SHP77 (cell line): Measurements from ENCODE around the gene CLIP2.
"Not testable (repeated sequence)": the region's sequence is repeated elsewhere in the genome, so short reads cannot be mapped to it uniquely, and the experiment has no call there.

Experiments used
- DNase-seq, 2 experiments: peaks; one replicate each; lab custom pipeline; 2025; lab: John Stamatoyannopoulos, UW

The CLIP2 gene

GRCh38 chr7:74297516-74298233, 8.5 kb downstream of the CLIP2 start:
- DNase-seq: no peak

GRCh38 chr7:74299401-74299800, 10.2 kb downstream of the CLIP2 start:
- no peak for DNase-seq

- DNase-seq: no peak
Measured at GRCh38 chr7:74300926-74301325, 11.7 kb downstream of the CLIP2 start.

GRCh38 chr7:74302745-74303221, 13.6 kb downstream of the CLIP2 start:
- DNase-seq: no peak

- no peak for DNase-seq
Measured at GRCh38 chr7:74304550-74304949, 15.3 kb downstream of the CLIP2 start.

- no peak for DNase-seq
Measured at GRCh38 chr7:74306004-74306729, 17.0 kb downstream of the CLIP2 start.

GRCh38 chr7:74306730-74307469, 17.7 kb downstream of the CLIP2 start:
- no peak for DNase-seq

GRCh38 chr7:74307738-74308505, 18.7 kb downstream of the CLIP2 start:
- DNase-seq: no peak

GRCh38 chr7:74309181-74309580, 20.0 kb downstream of the CLIP2 start:
- DNase-seq: no peak

- DNase-seq: no peak
Measured at GRCh38 chr7:74311305-74311744, 22.1 kb downstream of the CLIP2 start.

- no peak for DNase-seq
Measured at GRCh38 chr7:74312418-74313028, 23.3 kb downstream of the CLIP2 start.

GRCh38 chr7:74315891-74316290, 26.7 kb downstream of the CLIP2 start:
- not testable (repeated sequence) for DNase-seq

- DNase-seq: no peak
Measured at GRCh38 chr7:74317146-74317782, 28.1 kb downstream of the CLIP2 start.

- DNase-seq: no peak
Measured at GRCh38 chr7:74318043-74318442, 28.8 kb downstream of the CLIP2 start.

GRCh38 chr7:74320645-74321221, 31.5 kb downstream of the CLIP2 start:
- no peak for DNase-seq

GRCh38 chr7:74322892-74323291, 33.7 kb downstream of the CLIP2 start:
- not testable (repeated sequence) for DNase-seq

GRCh38 chr7:74324531-74325209, 35.5 kb downstream of the CLIP2 start:
- no peak for DNase-seq

- DNase-seq: no peak
Measured at GRCh38 chr7:74325210-74325565, 36.0 kb downstream of the CLIP2 start.

GRCh38 chr7:74329225-74329624, 40.0 kb downstream of the CLIP2 start:
- no peak for DNase-seq
